Measurements from ENCODE around the gene RNFT2.

Gene RNFT2

DNA sequence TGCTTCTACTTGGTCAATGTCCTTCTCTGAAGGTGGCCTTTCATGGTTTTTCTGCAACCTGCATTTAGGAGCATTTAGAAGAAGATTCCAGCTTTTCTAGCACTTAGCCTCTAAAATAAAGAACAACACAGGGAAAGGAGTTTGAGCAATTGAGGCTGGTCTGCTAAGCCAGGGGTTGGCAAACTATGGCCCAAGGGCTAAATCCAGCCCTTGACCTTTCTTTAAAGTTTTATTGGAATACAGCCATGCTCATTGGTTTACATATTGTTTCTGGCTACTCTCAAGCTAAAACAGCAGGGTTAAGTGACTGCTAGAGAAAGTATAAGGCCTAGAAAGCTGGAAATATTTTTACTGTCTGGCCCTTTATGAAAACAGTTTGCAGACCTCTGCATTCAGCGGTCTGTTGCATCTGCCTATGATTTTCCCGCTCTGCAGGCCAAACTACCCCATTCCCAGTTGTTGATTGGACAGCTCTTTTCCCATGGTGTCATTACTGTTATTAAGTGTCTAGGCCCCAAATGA, 39.5 kb upstream of the RNFT2 start:
- no peak for DNase-seq (ENCODE audit: low spot score)
- H3K27ac ChIP-seq: no peak overlapping the region
- TF ChIP-seq, protein P1, sequence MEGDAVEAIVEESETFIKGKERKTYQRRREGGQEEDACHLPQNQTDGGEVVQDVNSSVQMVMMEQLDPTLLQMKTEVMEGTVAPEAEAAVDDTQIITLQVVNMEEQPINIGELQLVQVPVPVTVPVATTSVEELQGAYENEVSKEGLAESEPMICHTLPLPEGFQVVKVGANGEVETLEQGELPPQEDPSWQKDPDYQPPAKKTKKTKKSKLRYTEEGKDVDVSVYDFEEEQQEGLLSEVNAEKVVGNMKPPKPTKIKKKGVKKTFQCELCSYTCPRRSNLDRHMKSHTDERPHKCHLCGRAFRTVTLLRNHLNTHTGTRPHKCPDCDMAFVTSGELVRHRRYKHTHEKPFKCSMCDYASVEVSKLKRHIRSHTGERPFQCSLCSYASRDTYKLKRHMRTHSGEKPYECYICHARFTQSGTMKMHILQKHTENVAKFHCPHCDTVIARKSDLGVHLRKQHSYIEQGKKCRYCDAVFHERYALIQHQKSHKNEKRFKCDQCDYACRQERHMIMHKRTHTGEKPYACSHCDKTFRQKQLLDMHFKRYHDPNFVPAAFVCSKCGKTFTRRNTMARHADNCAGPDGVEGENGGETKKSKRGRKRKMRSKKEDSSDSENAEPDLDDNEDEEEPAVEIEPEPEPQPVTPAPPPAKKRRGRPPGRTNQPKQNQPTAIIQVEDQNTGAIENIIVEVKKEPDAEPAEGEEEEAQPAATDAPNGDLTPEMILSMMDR (IDR thresholded peaks at IDR 0.05): no peak
- H3K4me3 ChIP-seq: no peak overlapping the region

DNA sequence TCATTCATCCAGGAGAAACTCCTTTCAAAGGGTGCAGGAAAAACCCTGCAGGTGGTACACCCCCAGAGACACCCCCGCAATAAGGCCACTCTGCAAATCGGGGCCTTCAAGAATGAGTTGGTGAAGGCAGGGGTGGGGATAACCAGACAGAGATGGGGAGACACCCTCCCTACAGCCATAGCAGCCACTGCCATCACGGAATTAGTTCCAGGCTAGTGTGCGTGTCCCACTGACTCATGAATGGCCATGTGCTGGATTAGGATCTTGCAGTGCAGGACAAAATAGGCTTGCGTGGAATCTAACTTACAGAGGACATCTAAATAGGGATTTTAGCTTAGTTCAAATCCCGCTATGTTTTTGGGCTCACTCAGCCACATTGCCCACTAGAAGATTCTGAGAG, 38.0 kb upstream of the RNFT2 start:
- Histone ChIP-seq H3K27ac (no peak overlapping the region), H3K4me3 (no peak overlapping the region)
- TF ChIP-seq, protein P1 (IDR thresholded peaks at IDR 0.05): no peak
- DNase-seq (ENCODE audit: low spot score): no peak

DNA sequence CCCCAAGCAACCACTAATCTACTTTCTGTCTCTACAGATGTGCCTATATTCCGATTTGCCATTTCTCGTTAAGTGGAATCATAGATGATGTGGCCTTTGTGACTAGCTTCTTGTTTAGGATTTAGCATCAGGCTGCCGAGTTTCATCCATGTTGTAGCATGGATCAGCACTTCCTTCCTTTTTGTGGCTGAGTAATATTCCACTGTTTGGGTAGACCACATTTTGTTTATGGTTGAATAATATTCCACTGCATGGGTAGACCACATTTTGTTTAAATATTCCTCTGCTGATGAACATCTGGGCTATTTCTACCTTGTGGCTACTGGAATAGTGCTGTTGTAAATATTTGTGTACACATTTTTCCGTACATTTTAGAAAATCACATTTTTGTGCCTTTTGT, 36.7 kb upstream of the RNFT2 start:
- H3K4me3 ChIP-seq: no peak overlapping the region
- H3K27ac ChIP-seq: no peak overlapping the region
- TF ChIP-seq, protein P1 (IDR thresholded peaks at IDR 0.05): no peak
- DNase-seq (ENCODE audit: low spot score): no peak

DNA sequence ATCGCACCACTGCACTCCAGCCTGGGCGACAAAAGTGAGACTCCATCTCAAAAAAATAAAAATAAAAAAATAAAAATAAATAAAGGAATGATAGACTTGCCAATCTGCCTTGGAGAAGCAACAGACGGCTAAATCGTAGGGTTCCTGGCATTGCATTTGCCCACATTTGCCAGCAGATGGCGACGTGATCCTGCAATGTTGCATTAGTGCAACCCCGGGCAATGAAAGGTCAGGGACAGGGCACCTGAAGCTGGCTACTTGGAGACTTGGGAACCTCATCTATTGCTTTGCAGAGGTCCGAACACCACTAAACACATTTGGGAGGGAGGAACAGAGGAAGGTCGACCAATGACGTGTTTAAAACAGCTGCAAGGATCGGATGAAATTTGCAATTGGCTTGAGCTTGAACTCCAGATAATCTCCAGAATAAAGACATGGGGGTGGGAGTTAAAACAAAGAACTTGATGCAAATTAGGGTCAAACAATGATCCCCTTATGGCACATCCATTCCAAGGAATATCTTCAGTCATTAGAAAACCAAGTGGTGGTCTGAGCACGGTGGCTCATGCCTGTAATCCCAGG, 34.8 kb upstream of the RNFT2 start:
- DNase-seq (ENCODE audit: low spot score): no peak
- TF ChIP-seq, protein P1 (IDR thresholded peaks at IDR 0.05): peak; percentile 92

DNA sequence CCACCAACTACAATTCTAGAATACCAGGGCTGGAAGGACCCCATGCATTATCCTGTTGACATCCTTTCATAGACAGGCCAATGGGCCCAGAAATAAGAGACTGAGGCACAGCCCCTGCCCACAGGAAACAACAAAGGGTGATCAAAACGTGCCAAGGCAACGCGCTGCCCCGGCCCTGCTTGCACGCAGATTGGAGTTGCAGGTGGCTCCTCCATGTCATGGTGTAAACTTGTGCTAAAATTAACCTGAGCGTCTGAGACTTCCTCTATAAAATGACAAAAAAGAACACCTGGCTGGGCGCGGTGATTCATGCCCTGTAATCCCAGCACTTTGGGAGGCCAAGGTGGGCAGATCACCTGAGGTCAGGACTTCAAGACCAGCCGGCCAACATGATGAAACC, 30.4 kb upstream of the RNFT2 start:
- DNase-seq (ENCODE audit: low spot score): no peak
- TF ChIP-seq, protein P1 (IDR thresholded peaks at IDR 0.05): no peak
- no peak overlapping the region for H3K27ac ChIP-seq
- H3K4me3 ChIP-seq: no peak overlapping the region

More for the DNA sequence above, 34.8 kb upstream of the RNFT2 start:
- no peak overlapping the region for H3K4me3 ChIP-seq
- H3K27ac ChIP-seq: no peak overlapping the region

DNA sequence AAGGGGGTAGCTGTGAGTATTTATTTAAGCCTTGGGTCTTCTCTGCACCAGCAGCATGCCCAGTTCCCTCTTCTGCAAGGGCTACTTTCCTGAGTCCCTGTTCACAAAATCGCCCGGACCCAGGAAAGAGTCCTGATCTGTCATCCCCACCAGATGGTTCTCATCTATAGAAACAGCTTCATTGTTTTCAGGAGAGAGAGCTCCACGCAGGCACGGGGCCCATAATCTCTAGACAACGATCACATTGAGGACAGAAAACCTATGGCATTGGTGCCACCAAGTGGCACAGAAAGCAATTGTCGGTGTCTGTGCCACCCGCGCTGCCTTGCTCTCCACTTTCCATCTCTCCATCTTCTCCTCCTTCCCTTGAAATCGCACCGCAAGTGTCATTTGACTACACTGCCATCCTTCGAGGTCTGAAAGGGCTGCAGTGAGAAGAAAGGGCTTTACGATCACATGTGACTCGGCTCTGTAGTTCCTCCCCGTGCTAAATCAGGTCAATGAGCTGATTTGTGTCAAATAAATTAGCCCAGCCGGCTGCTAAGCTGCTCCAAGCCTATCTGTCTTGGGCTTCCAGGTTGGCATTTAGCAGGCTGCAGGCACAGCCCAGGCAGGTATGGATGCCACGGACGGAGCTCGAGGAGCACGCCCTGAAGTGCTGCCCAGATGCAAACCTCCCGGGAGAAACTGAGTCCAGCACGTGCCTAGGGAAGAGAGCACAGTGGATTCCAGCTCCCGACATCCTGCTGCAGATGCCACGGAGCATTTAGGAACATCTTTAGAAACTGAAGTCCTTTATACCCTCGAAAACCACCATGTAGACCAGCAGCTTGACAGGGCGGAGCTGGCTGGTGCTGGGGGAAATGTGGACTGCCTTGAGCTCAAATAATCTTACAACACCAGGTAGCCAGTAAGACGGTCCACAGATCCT, 29.0 kb upstream of the RNFT2 start:
- Histone ChIP-seq H3K27ac (no peak overlapping the region), H3K4me3 (peak overlapping the region; percentile 40)
- TF ChIP-seq, protein P1 (IDR thresholded peaks at IDR 0.05): no peak
- DNase-seq (ENCODE audit: low spot score): no peak
